ENCODE results near the gene NDC1. TPM values are rescaled to one million over a fixed set of nuclear protein-coding genes. Genes with fewer than 3 reads are reported as not detected.

Gene NDC1
- total RNA-seq, 1 experiment from 2014 or later, result 92.6 TPM

DNA sequence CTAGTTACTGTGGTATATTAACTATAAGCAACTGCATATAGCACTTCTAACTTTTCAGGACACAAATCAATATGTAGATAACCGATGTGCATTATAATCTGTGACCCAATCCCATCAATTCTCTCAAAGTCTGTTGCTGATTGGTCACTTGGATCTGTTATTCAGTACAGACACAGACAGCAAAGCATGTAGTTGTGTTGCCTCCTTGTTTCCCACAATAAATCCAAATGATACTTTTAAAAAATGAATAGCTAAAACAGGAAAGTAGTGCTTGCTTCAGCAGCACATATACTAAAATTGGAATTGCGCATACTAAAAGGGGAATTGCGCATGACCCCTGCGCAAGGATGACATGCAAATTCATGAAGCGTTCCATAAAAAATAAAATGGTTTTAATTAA lies 28.1 kb downstream of the NDC1 start:
- Histone ChIP-seq H3K27me3 (ENCODE audit: control insufficient read depth, insufficient read depth, low read length) (no peaks in the 10 kb centered on the region), H3K4me3 (ENCODE audit: insufficient read depth, low read depth, low read length) (no peak overlapping the region), H3K36me3 (replicated peaks; ENCODE audit: control insufficient read depth, insufficient read depth, low read length) (peaks cover 5% of the 10 kb centered on the region)
- no peak for DNase-seq

DNA sequence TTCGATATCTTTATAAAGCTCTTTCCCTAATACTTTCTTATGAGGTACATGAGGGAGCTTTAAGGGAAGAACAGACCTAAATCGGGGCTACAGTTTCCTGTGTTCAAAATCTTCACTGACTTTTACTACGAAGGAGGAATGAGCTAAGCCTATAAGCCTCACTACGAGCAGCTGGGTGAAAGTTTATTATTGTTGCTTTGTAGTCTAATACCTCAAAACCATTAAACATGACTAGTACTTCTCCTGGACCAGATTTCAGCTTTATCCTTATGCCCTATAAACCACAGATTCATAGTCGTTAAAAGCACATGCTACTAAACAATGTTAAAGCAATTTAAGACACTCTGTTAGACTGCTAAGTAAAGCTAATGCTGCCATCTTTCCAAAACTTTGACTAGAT lies 30.2 kb downstream of the NDC1 start:
- no peaks in the 10 kb centered on the region for H3K27me3 ChIP-seq (ENCODE audit: control insufficient read depth, insufficient read depth, low read length)
- DNase-seq, result no peak
- no peak overlapping the region for H3K4me3 ChIP-seq (ENCODE audit: insufficient read depth, low read depth, low read length)
- H3K36me3 ChIP-seq (replicated peaks; ENCODE audit: control insufficient read depth, insufficient read depth, low read length), result peaks cover 6% of the 10 kb centered on the region

DNA sequence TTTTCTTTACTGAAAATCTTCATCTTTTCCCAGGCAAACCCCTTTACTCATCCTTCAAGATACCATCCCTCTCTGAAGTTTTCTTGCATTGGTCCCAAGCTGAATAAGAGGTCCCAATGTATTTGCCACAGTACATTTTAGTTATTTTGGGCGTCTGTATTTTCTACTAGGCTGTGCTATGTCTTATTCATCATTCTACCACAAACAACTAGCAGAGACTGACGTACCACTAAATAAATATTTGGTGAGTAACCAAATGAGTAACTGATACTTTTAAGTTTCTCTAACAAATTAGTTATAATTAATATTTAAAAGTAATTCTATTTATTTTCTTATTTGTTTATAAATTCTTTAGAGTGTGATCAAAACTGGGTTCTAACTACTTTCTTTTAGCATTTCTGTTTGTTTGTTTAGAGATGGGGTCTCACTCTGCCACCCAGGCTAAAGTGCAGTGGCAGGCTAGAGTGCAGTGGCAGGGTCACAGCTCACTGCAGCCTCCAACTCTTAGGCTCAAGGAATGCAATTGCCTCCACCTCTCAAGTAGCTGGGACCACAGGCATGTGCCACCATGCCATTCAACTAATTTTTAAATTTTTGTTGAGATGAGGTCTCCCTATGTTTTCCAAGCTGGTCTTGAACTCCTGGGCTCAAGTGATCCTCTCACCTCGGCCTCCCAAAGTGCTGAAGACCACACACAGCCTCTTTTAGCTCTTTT lies 33.1 kb downstream of the NDC1 start:
- peaks cover 9% of the 10 kb centered on the region for H3K36me3 ChIP-seq (replicated peaks; ENCODE audit: control insufficient read depth, insufficient read depth, low read length)
- no peaks in the 10 kb centered on the region for H3K27me3 ChIP-seq (ENCODE audit: control insufficient read depth, insufficient read depth, low read length)
- no peak overlapping the region for H3K4me3 ChIP-seq (ENCODE audit: insufficient read depth, low read depth, low read length)
- DNase-seq, result no peak

DNA sequence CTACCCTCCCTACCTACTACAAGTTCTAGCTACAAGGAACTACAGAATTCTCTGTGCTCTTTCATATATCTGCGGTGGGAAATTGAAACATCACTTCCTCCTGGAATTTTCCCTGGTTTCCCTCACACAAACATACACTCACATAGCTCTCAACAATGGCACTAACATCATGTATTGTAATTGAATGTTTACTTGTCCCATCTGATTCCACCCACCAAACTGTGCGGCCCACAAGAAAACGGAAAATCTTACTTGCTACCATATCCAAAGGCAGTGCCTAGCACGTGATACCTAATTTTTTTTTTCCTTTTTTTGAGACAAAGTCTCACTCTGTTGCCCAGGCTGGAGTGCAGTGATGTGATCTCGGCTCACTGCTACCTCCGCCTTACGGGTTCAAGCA lies 33.9 kb downstream of the NDC1 start:
- DNase-seq, result no peak
- no peaks in the 10 kb centered on the region for H3K27me3 ChIP-seq (ENCODE audit: control insufficient read depth, insufficient read depth, low read length)
- H3K4me3 ChIP-seq (ENCODE audit: insufficient read depth, low read depth, low read length), result no peak overlapping the region
- peaks cover 12% of the 10 kb centered on the region for H3K36me3 ChIP-seq (replicated peaks; ENCODE audit: control insufficient read depth, insufficient read depth, low read length)

DNA sequence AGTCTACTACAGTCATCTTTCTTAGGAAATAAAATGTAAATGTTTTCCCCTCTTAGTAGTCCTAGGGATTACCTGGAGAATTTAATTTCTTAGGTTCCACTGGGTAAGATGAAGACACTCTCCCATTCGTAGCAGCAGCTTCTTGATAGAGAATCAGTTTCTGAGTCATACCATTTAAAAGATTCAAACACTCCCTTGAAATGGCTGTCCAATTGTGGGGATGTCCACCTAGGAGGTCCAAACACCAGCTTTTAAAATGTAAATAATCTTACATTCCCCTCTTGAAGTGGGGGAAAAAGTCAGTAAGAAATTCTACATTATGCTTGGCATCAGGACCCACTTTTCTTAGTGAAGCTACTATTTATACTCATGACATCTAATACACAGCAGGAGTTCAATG lies 37.5 kb downstream of the NDC1 start:
- Histone ChIP-seq H3K27me3 (ENCODE audit: control insufficient read depth, insufficient read depth, low read length) (no peaks in the 10 kb centered on the region), H3K36me3 (replicated peaks; ENCODE audit: control insufficient read depth, insufficient read depth, low read length) (peaks cover 15% of the 10 kb centered on the region), H3K4me3 (ENCODE audit: insufficient read depth, low read depth, low read length) (no peak overlapping the region)
- no peak for DNase-seq

DNA sequence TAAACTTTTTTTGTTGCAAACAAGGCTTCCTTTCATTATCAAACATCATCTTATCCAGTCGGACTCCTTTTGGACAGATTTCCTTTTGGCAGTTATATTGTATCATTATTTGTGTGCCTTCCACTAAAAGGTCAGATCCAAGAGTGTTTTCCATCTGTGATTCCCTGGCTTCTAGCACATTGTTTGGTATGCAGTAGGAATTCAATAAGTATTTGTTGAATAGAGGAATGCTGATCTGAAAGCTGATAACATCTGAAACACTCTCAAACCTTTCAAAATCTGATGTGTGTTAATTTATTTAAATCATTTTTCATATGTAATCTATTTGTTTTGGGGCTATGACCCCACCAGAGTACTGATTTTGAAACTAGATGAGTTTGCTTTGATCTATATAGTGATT lies 39.0 kb downstream of the NDC1 start:
- peaks cover 15% of the 10 kb centered on the region for H3K36me3 ChIP-seq (replicated peaks; ENCODE audit: control insufficient read depth, insufficient read depth, low read length)
- no peaks in the 10 kb centered on the region for H3K27me3 ChIP-seq (ENCODE audit: control insufficient read depth, insufficient read depth, low read length)
- no peak for DNase-seq
- no peak overlapping the region for H3K4me3 ChIP-seq (ENCODE audit: insufficient read depth, low read depth, low read length)

DNA sequence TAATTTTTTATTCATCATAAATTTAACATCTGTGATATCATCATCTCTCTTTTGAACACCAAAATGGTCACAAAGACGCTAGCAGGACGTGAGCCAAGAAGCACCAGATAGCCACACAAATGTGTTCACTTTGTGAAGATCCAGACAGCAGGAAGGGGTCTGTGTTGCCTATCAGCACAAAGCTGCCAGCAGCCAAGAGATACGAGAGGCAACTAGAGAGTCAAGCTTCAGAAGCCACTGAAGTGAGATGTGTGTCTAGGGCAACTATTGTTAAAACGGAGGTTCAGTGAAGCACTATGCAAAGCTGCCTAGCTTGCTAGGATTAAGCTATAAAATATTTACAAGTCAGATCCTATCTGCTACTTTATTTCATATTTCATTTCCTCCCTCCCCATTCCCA lies 45.3 kb downstream of the NDC1 start:
- H3K36me3 ChIP-seq (replicated peaks; ENCODE audit: control insufficient read depth, insufficient read depth, low read length), result peaks cover 13% of the 10 kb centered on the region
- H3K4me3 ChIP-seq (ENCODE audit: insufficient read depth, low read depth, low read length), result no peak overlapping the region
- H3K27me3 ChIP-seq (ENCODE audit: control insufficient read depth, insufficient read depth, low read length), result no peaks in the 10 kb centered on the region
- DNase-seq, result no peak

DNA sequence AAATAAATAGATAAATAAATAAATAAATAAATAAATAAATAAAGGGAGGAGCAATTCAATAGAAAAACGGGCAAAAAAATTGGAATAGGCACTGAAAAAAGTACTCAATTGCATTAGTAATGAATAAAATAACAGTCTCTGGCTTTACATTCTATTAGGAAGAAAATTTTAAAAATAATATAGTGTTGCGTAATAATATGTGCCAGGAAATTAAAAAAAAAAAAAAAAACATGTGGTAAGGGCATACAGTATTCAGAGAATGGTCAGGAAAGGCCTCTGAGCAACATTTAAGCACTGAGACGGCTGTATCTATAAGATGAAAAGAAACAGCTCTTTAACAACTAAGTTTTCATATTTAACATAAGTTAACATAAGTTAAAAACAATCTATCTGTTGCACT lies 50.4 kb downstream of the NDC1 start:
- DNase-seq, result no peak
- Histone ChIP-seq H3K27me3 (ENCODE audit: control insufficient read depth, insufficient read depth, low read length) (no peaks in the 10 kb centered on the region), H3K36me3 (replicated peaks; ENCODE audit: control insufficient read depth, insufficient read depth, low read length) (peaks cover 16% of the 10 kb centered on the region), H3K4me3 (ENCODE audit: insufficient read depth, low read depth, low read length) (no peak overlapping the region)

DNA sequence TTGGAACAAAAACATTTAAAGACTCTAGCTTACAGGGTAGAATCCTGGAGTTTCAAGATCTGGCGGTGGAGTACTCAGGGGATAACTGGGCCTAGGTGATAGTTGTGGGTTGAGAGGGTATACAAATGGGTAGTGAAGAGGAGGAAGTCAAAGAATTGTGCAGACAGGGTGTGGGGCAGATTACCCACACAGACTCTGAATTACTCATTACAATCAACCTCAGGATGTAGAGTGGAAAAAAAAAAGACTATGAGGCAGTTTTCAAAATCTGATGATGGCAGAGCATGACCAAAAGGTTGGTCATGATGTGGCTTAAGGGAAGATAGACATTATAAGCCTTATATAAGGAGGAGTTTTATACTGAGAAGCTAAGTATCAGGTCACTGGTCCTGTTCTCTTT lies 55.0 kb downstream of the NDC1 start:
- Histone ChIP-seq H3K27me3 (ENCODE audit: control insufficient read depth, insufficient read depth, low read length) (no peaks in the 10 kb centered on the region), H3K4me3 (ENCODE audit: insufficient read depth, low read depth, low read length) (no peak overlapping the region), H3K36me3 (replicated peaks; ENCODE audit: control insufficient read depth, insufficient read depth, low read length) (peaks cover 11% of the 10 kb centered on the region)
- no peak for DNase-seq

DNA sequence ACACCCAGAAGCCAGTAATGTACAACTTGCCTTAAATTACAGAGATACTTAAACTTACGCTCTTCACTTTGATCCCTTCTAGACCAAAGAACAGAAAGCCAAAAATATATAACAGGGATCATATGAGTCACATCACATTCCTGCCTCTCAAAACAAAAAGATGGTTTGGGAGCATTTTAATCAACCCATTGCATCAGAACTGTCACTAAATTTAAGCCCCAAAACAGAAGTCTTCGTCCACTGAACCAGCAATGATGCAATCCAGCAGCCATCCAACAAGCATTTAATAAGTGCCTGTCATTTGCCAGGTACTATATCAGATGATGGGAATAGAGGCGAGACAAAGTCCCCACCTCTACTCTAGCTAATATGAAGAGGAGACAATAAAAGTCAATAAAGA lies 56.4 kb downstream of the NDC1 start:
- peaks cover 13% of the 10 kb centered on the region for H3K36me3 ChIP-seq (replicated peaks; ENCODE audit: control insufficient read depth, insufficient read depth, low read length)
- no peaks in the 10 kb centered on the region for H3K27me3 ChIP-seq (ENCODE audit: control insufficient read depth, insufficient read depth, low read length)
- H3K4me3 ChIP-seq (ENCODE audit: insufficient read depth, low read depth, low read length), result no peak overlapping the region
- no peak for DNase-seq

DNA sequence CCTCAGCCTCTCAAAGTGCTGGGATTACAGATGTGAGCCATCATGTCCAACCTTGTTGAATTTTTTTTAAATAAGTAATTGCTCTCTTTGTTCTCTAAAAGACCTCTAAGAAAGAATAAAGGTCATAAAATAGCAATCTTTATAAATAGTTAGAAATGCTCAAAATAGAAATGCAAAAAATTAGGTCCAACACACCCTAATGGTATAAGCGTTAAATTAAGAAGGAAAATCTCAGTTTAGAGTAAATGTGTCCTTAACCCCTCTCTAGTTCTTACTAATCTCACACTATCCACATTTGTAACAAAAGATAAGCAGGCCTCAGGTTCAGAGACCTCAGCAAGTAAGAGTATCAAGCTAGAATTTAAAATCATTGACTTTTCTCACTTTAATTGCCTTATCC lies 60.8 kb downstream of the NDC1 start:
- DNase-seq, result no peak
- no peak overlapping the region for H3K4me3 ChIP-seq (ENCODE audit: insufficient read depth, low read depth, low read length)
- H3K27me3 ChIP-seq (ENCODE audit: control insufficient read depth, insufficient read depth, low read length), result no peaks in the 10 kb centered on the region
- H3K36me3 ChIP-seq (replicated peaks; ENCODE audit: control insufficient read depth, insufficient read depth, low read length), result peaks cover 3% of the 10 kb centered on the region

DNA sequence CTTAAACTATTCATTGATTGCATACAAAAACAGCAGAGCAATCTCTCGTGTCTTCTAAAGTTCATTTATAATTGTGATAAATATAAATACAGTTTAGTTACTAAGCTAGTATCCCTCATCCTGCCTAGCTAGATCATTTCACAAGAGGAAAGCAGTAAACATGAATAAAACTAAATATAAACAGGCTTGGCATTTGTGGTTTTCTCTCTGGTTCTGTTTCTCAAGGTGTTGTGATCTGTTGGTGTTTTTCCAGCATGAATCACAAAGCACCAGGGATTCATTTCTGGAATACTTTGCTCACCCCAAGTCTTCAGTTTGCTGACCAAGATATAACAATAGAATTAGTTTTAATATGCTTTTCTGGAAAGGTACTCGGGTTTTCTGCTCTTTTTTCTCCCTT lies 66.4 kb downstream of the NDC1 start:
- Histone ChIP-seq H3K4me3 (ENCODE audit: insufficient read depth, low read depth, low read length) (no peak overlapping the region), H3K27me3 (ENCODE audit: control insufficient read depth, insufficient read depth, low read length) (no peaks in the 10 kb centered on the region), H3K36me3 (replicated peaks; ENCODE audit: control insufficient read depth, insufficient read depth, low read length) (peaks cover 5% of the 10 kb centered on the region)
- DNase-seq, result no peak

DNA sequence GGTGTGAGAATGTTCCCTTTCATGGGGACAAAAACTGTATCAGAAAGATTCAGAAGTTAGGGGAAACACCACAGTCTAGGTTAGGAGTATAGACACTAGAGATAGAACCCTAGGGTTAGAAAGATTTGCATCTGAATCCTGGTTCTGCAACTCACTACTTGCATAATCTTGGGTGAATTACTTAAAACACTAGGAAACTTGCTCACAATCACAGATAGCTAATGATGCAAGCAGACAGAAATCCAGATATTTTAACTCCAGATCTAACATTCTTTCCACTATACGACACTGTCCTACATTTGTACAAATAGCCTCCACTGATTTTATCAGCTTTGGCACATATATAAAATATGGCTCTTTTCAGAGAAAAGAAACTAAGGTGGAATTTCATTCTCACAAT lies 68.3 kb downstream of the NDC1 start:
- H3K36me3 ChIP-seq (replicated peaks; ENCODE audit: control insufficient read depth, insufficient read depth, low read length), result peaks cover 5% of the 10 kb centered on the region
- DNase-seq, result no peak
- H3K27me3 ChIP-seq (ENCODE audit: control insufficient read depth, insufficient read depth, low read length), result no peaks in the 10 kb centered on the region
- H3K4me3 ChIP-seq (ENCODE audit: insufficient read depth, low read depth, low read length), result no peak overlapping the region

DNA sequence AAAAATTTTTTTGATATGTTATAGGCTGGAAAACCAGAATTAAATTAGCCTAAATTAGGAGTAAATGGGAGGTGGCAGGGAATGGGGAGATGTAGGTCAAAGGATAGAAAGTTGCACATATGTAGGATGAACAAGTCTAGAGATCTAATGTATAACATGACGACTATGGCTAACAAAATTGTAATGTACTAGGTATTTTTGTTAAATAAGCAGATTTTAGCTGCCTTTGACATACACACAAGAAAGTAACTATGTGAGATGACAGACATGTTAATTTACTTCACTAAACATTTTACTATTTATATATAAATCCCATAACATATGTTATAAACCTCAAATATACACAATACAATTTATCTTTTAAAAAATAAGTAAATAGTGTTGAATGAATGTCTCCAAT lies 68.9 kb downstream of the NDC1 start:
- no peaks in the 10 kb centered on the region for H3K27me3 ChIP-seq (ENCODE audit: control insufficient read depth, insufficient read depth, low read length)
- H3K36me3 ChIP-seq (replicated peaks; ENCODE audit: control insufficient read depth, insufficient read depth, low read length), result peaks cover 5% of the 10 kb centered on the region
- H3K4me3 ChIP-seq (ENCODE audit: insufficient read depth, low read depth, low read length), result no peak overlapping the region
- no peak for DNase-seq

DNA sequence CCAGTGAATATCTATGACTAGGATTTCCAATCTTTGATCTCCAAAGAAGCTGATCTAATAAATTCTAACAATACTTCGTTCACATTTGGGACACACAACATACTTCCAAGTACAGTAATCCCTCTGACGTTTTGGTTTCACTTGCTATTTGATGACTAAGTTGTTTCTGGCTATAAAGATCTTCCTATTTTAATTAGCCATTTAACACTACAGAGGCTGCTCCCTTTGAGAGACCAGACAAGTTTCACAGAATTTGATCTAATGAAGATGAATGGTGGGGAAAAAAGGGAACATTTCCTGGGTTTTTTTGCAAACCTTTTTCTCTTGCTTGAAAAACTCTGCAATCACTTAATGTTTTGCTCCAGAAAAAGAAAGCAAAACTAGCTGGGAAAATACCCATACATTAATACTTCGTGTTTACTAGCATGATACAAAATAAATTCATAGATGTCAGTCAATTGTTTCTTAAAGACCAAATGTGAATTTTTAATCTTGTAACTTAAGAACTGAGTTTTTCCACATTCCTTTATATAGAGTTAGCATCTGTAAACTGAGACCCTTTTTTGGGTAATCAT lies 71.2 kb downstream of the NDC1 start:
- no peak overlapping the region for H3K4me3 ChIP-seq (ENCODE audit: insufficient read depth, low read depth, low read length)
- H3K27me3 ChIP-seq (ENCODE audit: control insufficient read depth, insufficient read depth, low read length), result no peaks in the 10 kb centered on the region
- DNase-seq, result no peak
- peaks cover 5% of the 10 kb centered on the region for H3K36me3 ChIP-seq (replicated peaks; ENCODE audit: control insufficient read depth, insufficient read depth, low read length)

Data from H7 (cell line).